Trophoblast cell (in vitro differentiated cells and primary cell): ENCODE measurements around the gene TGM5.
A peak's percentile ranks its signal among the peaks of the same experiment; 100 is the strongest.

Source experiments
- DNase-seq, 2 donors: peaks; one replicate each; pipeline ENCODE4 v3.0.0-alpha.2; 2016
- H2AFZ ChIP-seq: 2 replicates; pipeline ENCODE4 v1.6.1; 2013; ENCODE audit warnings: low read length, moderate library complexity, mild to moderate bottlenecking; ENCODE audit not compliant: insufficient read depth, poor library complexity
- H2AK5ac ChIP-seq: 2 replicates; pipeline ENCODE4 v1.6.1; 2013; ENCODE audit warnings: mild to moderate bottlenecking, low read length
- H2BK120ac ChIP-seq: 2 replicates; pipeline ENCODE4 v1.6.1; 2013; ENCODE audit warnings: low read length, mild to moderate bottlenecking, moderate library complexity; ENCODE audit not compliant: insufficient read depth, poor library complexity
- H2BK12ac ChIP-seq: 2 replicates; pipeline ENCODE4 v1.6.1; 2013; ENCODE audit warnings: mild to moderate bottlenecking, low read length, moderate library complexity
- H2BK5ac ChIP-seq: 2 replicates; pipeline ENCODE4 v1.6.1; 2013; ENCODE audit warnings: low read length, low read depth, moderate library complexity, mild to moderate bottlenecking; ENCODE audit not compliant: poor library complexity
- H3K14ac ChIP-seq: 2 replicates; pipeline ENCODE4 v1.6.1; 2013; ENCODE audit warnings: mild to moderate bottlenecking, low read length
- H3K18ac ChIP-seq: 2 replicates; pipeline ENCODE4 v1.6.1; 2013; ENCODE audit warnings: mild to moderate bottlenecking, low read length
- H3K23ac ChIP-seq: 2 replicates; pipeline ENCODE4 v1.6.1; 2013; ENCODE audit warnings: low read length
- H3K27ac ChIP-seq: 2 replicates; pipeline ENCODE4 v1.5.1; 2013; ENCODE audit warnings: low read depth, mild to moderate bottlenecking, inconsistent platforms, low read length, moderate library complexity
- H3K27me3 ChIP-seq: 2 replicates; pipeline ENCODE4 v1.6.1; 2013; ENCODE audit warnings: inconsistent platforms, mild to moderate bottlenecking, low read length, moderate library complexity; ENCODE audit not compliant: insufficient read depth
- H3K36me3 ChIP-seq, 2 experiments: 1 replicate in 1 of 2; 2 replicates in 1 of 2; pipeline ENCODE4 v1.6.1; 2013; ENCODE audit warnings: low read length in 2 of 2, mild to moderate bottlenecking in 2 of 2, moderate library complexity in 1 of 2; ENCODE audit not compliant: insufficient read depth in 2 of 2, control insufficient read depth in 1 of 2
- H3K4ac ChIP-seq: 2 replicates; pipeline ENCODE4 v1.6.1; 2013; ENCODE audit warnings: low read depth, mild to moderate bottlenecking, low read length, moderate library complexity
- H3K4me1 ChIP-seq, 2 experiments: 1 replicate in 1 of 2; 2 replicates in 1 of 2; pipeline ENCODE4 v1.6.1; 2013; ENCODE audit warnings: low read length in 2 of 2, mild to moderate bottlenecking in 2 of 2, moderate library complexity in 1 of 2; ENCODE audit not compliant: insufficient read depth in 2 of 2, control insufficient read depth in 1 of 2
- H3K4me2 ChIP-seq: 2 replicates; pipeline ENCODE4 v1.6.1; 2013; ENCODE audit warnings: inconsistent platforms, mild to moderate bottlenecking, low read length, moderate library complexity
- H3K4me3 ChIP-seq: 2 replicates; pipeline ENCODE4 v1.5.1; 2013; ENCODE audit warnings: mild to moderate bottlenecking, low read depth, low read length, inconsistent platforms
- H3K79me1 ChIP-seq: one replicate; pipeline ENCODE4 v1.6.1; 2013; ENCODE audit warnings: low read length
- H3K79me2 ChIP-seq: 2 replicates; pipeline ENCODE4 v1.6.1; 2013; ENCODE audit warnings: low read length, mild to moderate bottlenecking; ENCODE audit not compliant: control insufficient read depth, insufficient read depth, poor library complexity
- H3K9ac ChIP-seq: 2 replicates; pipeline ENCODE4 v1.6.1; 2013; ENCODE audit warnings: mild to moderate bottlenecking, low read length
- H3K9me3 ChIP-seq: 2 replicates; pipeline ENCODE4 v1.6.1; 2013; ENCODE audit warnings: low read depth, mild to moderate bottlenecking, control low read depth, inconsistent platforms, low read length; ENCODE audit not compliant: insufficient read depth
- H4K12ac ChIP-seq: 2 replicates; pipeline ENCODE4 v1.6.1; 2013; ENCODE audit warnings: low read depth, mild to moderate bottlenecking, low read length, moderate library complexity
- H4K8ac ChIP-seq: 2 replicates; pipeline ENCODE4 v1.6.1; 2013; ENCODE audit warnings: low read depth, mild to moderate bottlenecking, low read length, moderate library complexity
- H4K91ac ChIP-seq: one replicate; pipeline ENCODE4 v1.6.1; 2013; ENCODE audit warnings: low read depth, mild to moderate bottlenecking, low read length, moderate library complexity
- WGBS: extraction: QIAGEN DNeasy Blood & Tissue Kit; methylation state at CpG from one replicate; pipeline ENCODE4 v1.1.7; 2013; ENCODE audit warnings: missing lambda C conversion rate; ENCODE audit not compliant: insufficient read length, insufficient coverage; ENCODE audit errors: extremely low coverage; 5-methylcytosine and 5-hydroxymethylcytosine counted together

TGM5 gene

GRCh38 chr15:43212299-43212698 is 54.4 kb downstream of the TGM5 start:
- H3K23ac ChIP-seq: no peak overlapping the region

GRCh38 chr15:43211224-43211735 is 55.4 kb downstream of the TGM5 start:
- Histone ChIP-seq H3K4me3 (no peak overlapping the region), H2BK12ac (no peak overlapping the region), H3K14ac (no peak overlapping the region), H4K12ac (no peak overlapping the region), H2BK5ac (no peak overlapping the region), H3K36me3 (no peaks in the 10 kb centered on the region), H3K4me1 (no peaks in the 10 kb centered on the region), H3K9me3 (no peaks in the 10 kb centered on the region), H4K8ac (no peak overlapping the region), H2BK120ac (no peak overlapping the region), H3K79me2 (no peaks in the 10 kb centered on the region), H2AFZ (no peak overlapping the region), H3K9ac (no peak overlapping the region), H3K4ac (no peak overlapping the region), H2AK5ac (no peak overlapping the region), H3K4me2 (no peak overlapping the region), H4K91ac (no peak overlapping the region), H3K18ac (no peak overlapping the region), H3K79me1 (no peaks in the 10 kb centered on the region), H3K27me3 (no peaks in the 10 kb centered on the region), H3K27ac (no peak overlapping the region), H3K23ac (no peak overlapping the region)
- no CpG with 5 or more reads among the region's 4 CpGs for WGBS
- peak in 1 of 2 donors; percentile 17 for DNase-seq

More at GRCh38 chr15:43212299-43212698, 54.4 kb downstream of the TGM5 start:
- Histone ChIP-seq H3K36me3 (no peaks in the 10 kb centered on the region), H4K12ac (no peak overlapping the region), H3K9ac (no peak overlapping the region), H3K18ac (no peak overlapping the region), H3K79me2 (no peaks in the 10 kb centered on the region), H3K4ac (no peak overlapping the region), H3K27ac (no peak overlapping the region), H2BK12ac (no peak overlapping the region), H3K79me1 (no peaks in the 10 kb centered on the region), H3K9me3 (no peaks in the 10 kb centered on the region), H3K14ac (no peak overlapping the region), H4K8ac (no peak overlapping the region), H3K4me2 (no peak overlapping the region), H3K27me3 (no peaks in the 10 kb centered on the region), H2AK5ac (no peak overlapping the region), H2AFZ (no peak overlapping the region), H3K4me3 (no peak overlapping the region), H2BK120ac (no peak overlapping the region), H3K4me1 (no peaks in the 10 kb centered on the region), H4K91ac (no peak overlapping the region), H2BK5ac (no peak overlapping the region)
- DNase-seq: no peak
- WGBS: no CpG with 5 or more reads among the region's 8 CpGs

GRCh38 chr15:43210807-43211206 is 55.9 kb downstream of the TGM5 start:
- no peak for DNase-seq
- Histone ChIP-seq H3K27ac (no peak overlapping the region), H4K91ac (no peak overlapping the region), H3K79me2 (no peaks in the 10 kb centered on the region), H2AK5ac (no peak overlapping the region), H2AFZ (no peak overlapping the region), H2BK5ac (no peak overlapping the region), H2BK120ac (no peak overlapping the region), H3K4me3 (no peak overlapping the region), H3K9ac (no peak overlapping the region), H3K18ac (no peak overlapping the region), H3K9me3 (no peaks in the 10 kb centered on the region), H3K36me3 (no peaks in the 10 kb centered on the region), H3K79me1 (no peaks in the 10 kb centered on the region), H3K27me3 (no peaks in the 10 kb centered on the region), H3K23ac (no peak overlapping the region), H4K8ac (no peak overlapping the region), H3K4me2 (no peak overlapping the region), H3K14ac (no peak overlapping the region), H2BK12ac (no peak overlapping the region), H3K4ac (no peak overlapping the region), H4K12ac (no peak overlapping the region), H3K4me1 (no peaks in the 10 kb centered on the region)
- no CpG with 5 or more reads among the region's 9 CpGs for WGBS

- Histone ChIP-seq H3K9ac (no peak overlapping the region), H3K9me3 (no peaks in the 10 kb centered on the region), H3K14ac (no peak overlapping the region), H3K4me2 (no peak overlapping the region), H3K79me2 (no peaks in the 10 kb centered on the region), H2BK12ac (no peak overlapping the region), H4K8ac (no peak overlapping the region), H3K4me3 (no peak overlapping the region), H3K36me3 (no peaks in the 10 kb centered on the region), H2AFZ (no peak overlapping the region), H3K27ac (no peak overlapping the region), H4K91ac (no peak overlapping the region), H3K4me1 (no peaks in the 10 kb centered on the region), H2BK5ac (no peak overlapping the region), H4K12ac (no peak overlapping the region), H3K27me3 (no peaks in the 10 kb centered on the region), H3K18ac (no peak overlapping the region), H3K79me1 (no peaks in the 10 kb centered on the region), H3K23ac (no peak overlapping the region), H2BK120ac (no peak overlapping the region), H2AK5ac (no peak overlapping the region), H3K4ac (no peak overlapping the region)
- no CpG with 5 or more reads among the region's 15 CpGs for WGBS
- DNase-seq: no peak
Observed at GRCh38 chr15:43210172-43210745, 56.5 kb downstream of the TGM5 start.
